DOHH2 (cell line): Measurements from ENCODE around the gene ARAP1.

ENCODE experiments used
- H3F3A ChIP-seq: fragments of 200-600 bp; sonication (generic), shearing (Covaris generic); 2 replicates; pipeline ENCODE4 v1.6.0; 2016; ENCODE audit warnings: antibody characterized with exemption, mild to moderate bottlenecking; ENCODE audit not compliant: control insufficient read depth, insufficient read depth
- H3K27ac ChIP-seq: fragments of 200-600 bp; sonication (generic); 2 replicates; pipeline ENCODE4 v1.5.1; 2014; ENCODE audit warnings: low read depth, mild to moderate bottlenecking, low read length, moderate library complexity
- H3K27me3 ChIP-seq: fragments of 200-600 bp; sonication (generic); 2 replicates; pipeline ENCODE4 v1.6.1; 2014; ENCODE audit warnings: mild to moderate bottlenecking, low read length, mixed read lengths; ENCODE audit not compliant: control insufficient read depth
- H3K36me3 ChIP-seq: fragments of 200-600 bp; sonication (generic); 2 replicates; pipeline ENCODE4 v1.6.1; 2014; ENCODE audit warnings: mild to moderate bottlenecking, low read length, moderate library complexity, mixed read lengths; ENCODE audit not compliant: control insufficient read depth
- H3K4me1 ChIP-seq: fragments of 200-600 bp; sonication (generic); 2 replicates; pipeline ENCODE4 v1.6.1; 2014; ENCODE audit warnings: mild to moderate bottlenecking, low read length, mixed read lengths; ENCODE audit not compliant: control insufficient read depth
- H3K4me2 ChIP-seq: fragments of 200-600 bp; sonication (generic); 2 replicates; pipeline ENCODE4 v1.6.0; 2014; ENCODE audit warnings: mild to moderate bottlenecking, low read length, moderate library complexity
- H3K4me3 ChIP-seq: fragments of 200-600 bp; sonication (generic); 2 replicates; pipeline ENCODE4 v1.5.1; 2014; ENCODE audit warnings: mild to moderate bottlenecking, low read length, mixed read lengths
- H3K79me2 ChIP-seq: fragments of 200-600 bp; sonication (generic); 2 replicates; pipeline ENCODE4 v1.6.1; 2014; ENCODE audit warnings: mild to moderate bottlenecking, low read length, mixed read lengths; ENCODE audit not compliant: control insufficient read depth
- H3K9me2 ChIP-seq: fragments of 200-600 bp; sonication (generic); replicated peaks from 2 replicates; pipeline ENCODE4 v1.6.1; 2014; ENCODE audit warnings: mild to moderate bottlenecking, low read length, mixed read lengths; ENCODE audit not compliant: control insufficient read depth
- H3K9me3 ChIP-seq: fragments of 200-600 bp; sonication (generic); 2 replicates; pipeline ENCODE4 v1.6.1; 2014; ENCODE audit warnings: antibody characterized with exemption, low read length, mixed read lengths; ENCODE audit not compliant: control insufficient read depth, insufficient read depth
- H4K20me1 ChIP-seq: fragments of 200-600 bp; sonication (generic); 2 replicates; pipeline ENCODE4 v1.6.0; 2014; ENCODE audit warnings: low read depth, mild to moderate bottlenecking, antibody characterized with exemption, low read length, moderate library complexity; ENCODE audit not compliant: control insufficient read depth, insufficient read depth
- EZH2phosphoT487 ChIP-seq: fragments of 200-600 bp; sonication (generic); IDR thresholded peaks from 2 replicates; pipeline ENCODE4 v1.6.1; 2017; ENCODE audit warnings: borderline replicate concordance, mild to moderate bottlenecking, antibody characterized with exemption, low read length, moderate library complexity, mixed read lengths
- TF ChIP-seq, protein P1 (sequence below): fragments of 200-600 bp; sonication (generic); IDR thresholded peaks from one replicate; pipeline ENCODE4 v1.5.1; 2014; ENCODE audit warnings: antibody characterized with exemption, mild to moderate bottlenecking, low read depth, low read length; ENCODE audit not compliant: poor library complexity, severe bottlenecking

Gene ARAP1

GRCh38 chr11:72639502-72640375 lies 112.5 kb downstream of the ARAP1 start:
- Histone ChIP-seq H3F3A (no peaks in the 10 kb centered on the region), H3K4me2 (no peak overlapping the region), H4K20me1 (no peaks in the 10 kb centered on the region), H3K9me2 (no peaks in the 10 kb centered on the region), H3K9me3 (no peaks in the 10 kb centered on the region), H3K27me3 (peaks cover 40% of the 10 kb centered on the region), H3K36me3 (no peaks in the 10 kb centered on the region), H3K4me3 (no peak overlapping the region), H3K27ac (no peak overlapping the region), H3K79me2 (no peaks in the 10 kb centered on the region), H3K4me1 (peaks cover 9% of the 10 kb centered on the region)
- TF ChIP-seq, protein P1, sequence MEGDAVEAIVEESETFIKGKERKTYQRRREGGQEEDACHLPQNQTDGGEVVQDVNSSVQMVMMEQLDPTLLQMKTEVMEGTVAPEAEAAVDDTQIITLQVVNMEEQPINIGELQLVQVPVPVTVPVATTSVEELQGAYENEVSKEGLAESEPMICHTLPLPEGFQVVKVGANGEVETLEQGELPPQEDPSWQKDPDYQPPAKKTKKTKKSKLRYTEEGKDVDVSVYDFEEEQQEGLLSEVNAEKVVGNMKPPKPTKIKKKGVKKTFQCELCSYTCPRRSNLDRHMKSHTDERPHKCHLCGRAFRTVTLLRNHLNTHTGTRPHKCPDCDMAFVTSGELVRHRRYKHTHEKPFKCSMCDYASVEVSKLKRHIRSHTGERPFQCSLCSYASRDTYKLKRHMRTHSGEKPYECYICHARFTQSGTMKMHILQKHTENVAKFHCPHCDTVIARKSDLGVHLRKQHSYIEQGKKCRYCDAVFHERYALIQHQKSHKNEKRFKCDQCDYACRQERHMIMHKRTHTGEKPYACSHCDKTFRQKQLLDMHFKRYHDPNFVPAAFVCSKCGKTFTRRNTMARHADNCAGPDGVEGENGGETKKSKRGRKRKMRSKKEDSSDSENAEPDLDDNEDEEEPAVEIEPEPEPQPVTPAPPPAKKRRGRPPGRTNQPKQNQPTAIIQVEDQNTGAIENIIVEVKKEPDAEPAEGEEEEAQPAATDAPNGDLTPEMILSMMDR, result no peak

- Histone ChIP-seq H3F3A (no peaks in the 10 kb centered on the region), H3K27me3 (peaks cover 42% of the 10 kb centered on the region)
Measured at GRCh38 chr11:72637926-72638325, 114.3 kb downstream of the ARAP1 start.

GRCh38 chr11:72637198-72637597 lies 115.0 kb downstream of the ARAP1 start:
- no peaks in the 10 kb centered on the region for H4K20me1 ChIP-seq
- H3K4me1 ChIP-seq, result no peaks in the 10 kb centered on the region
- H3K79me2 ChIP-seq, result no peaks in the 10 kb centered on the region
- TF ChIP-seq EZH2phosphoT487, result no peak
- TF ChIP-seq, protein P1, result no peak
- no peaks in the 10 kb centered on the region for H3K9me3 ChIP-seq
- H3K4me3 ChIP-seq, result no peak overlapping the region
- no peak overlapping the region for H3K4me2 ChIP-seq
- H3K36me3 ChIP-seq, result no peaks in the 10 kb centered on the region
- H3F3A ChIP-seq, result no peaks in the 10 kb centered on the region
- H3K9me2 ChIP-seq, result no peaks in the 10 kb centered on the region
- H3K27me3 ChIP-seq, result peaks cover 37% of the 10 kb centered on the region
- H3K27ac ChIP-seq, result no peak overlapping the region

More at GRCh38 chr11:72637926-72638325, 114.3 kb downstream of the ARAP1 start:
- no peak overlapping the region for H3K4me3 ChIP-seq
- TF ChIP-seq, protein P1, result no peak
- TF ChIP-seq EZH2phosphoT487, result no peak
- H3K9me3 ChIP-seq, result no peaks in the 10 kb centered on the region
- H3K4me1 ChIP-seq, result peaks cover 5% of the 10 kb centered on the region; the same call in 1 of the 2 replicates
- H3K36me3 ChIP-seq, result no peaks in the 10 kb centered on the region
- H3K79me2 ChIP-seq, result no peaks in the 10 kb centered on the region
- H3K9me2 ChIP-seq, result no peaks in the 10 kb centered on the region
- no peak overlapping the region for H3K27ac ChIP-seq
- H3K4me2 ChIP-seq, result no peak overlapping the region
- no peaks in the 10 kb centered on the region for H4K20me1 ChIP-seq
